HL-60 (cell line): Measurements from ENCODE around the gene SPOCK3.

Experiments used
- DNase-seq, 2 experiments: peaks; one replicate each; pipeline ENCODE4 v3.0.0-alpha.2; 2010 to 2020; ENCODE audit warnings: low read depth in 1 of 2, low spot score in 1 of 2
- H3K27ac ChIP-seq: fragments of 250-450 bp; sonication (Bioruptor Pico); replicated peaks from 2 replicates; pipeline ENCODE4 v1.5.1; 2020; ENCODE audit warnings: mild to moderate bottlenecking, moderate library complexity
- H3K27me3 ChIP-seq: fragments of 250-450 bp; sonication (Bioruptor Pico); 2 replicates; pipeline ENCODE4 v1.5.1; 2021; ENCODE audit warnings: mild to moderate bottlenecking, moderate library complexity; ENCODE audit not compliant: insufficient read depth, poor library complexity, severe bottlenecking
- H3K4me3 ChIP-seq: replicated peaks from 2 replicates; pipeline ENCODE4 v1.5.1; 2011; ENCODE audit warnings: mild to moderate bottlenecking, control low read depth, low read length; ENCODE audit not compliant: insufficient read depth
- CTCF ChIP-seq: IDR thresholded peaks from one replicate; pipeline ENCODE4 v1.5.1; 2011; ENCODE audit warnings: low read length, control low read depth, inconsistent platforms; ENCODE audit not compliant: insufficient read depth
- GABPA ChIP-seq: IDR thresholded peaks from 2 replicates; pipeline ENCODE4 v1.6.1; 2012; ENCODE audit warnings: low read depth
- POLR2AphosphoS5 ChIP-seq: IDR thresholded peaks from 2 replicates; pipeline ENCODE4 v1.6.1; 2012; ENCODE audit warnings: low read depth
- REST ChIP-seq: IDR thresholded peaks from 2 replicates; pipeline ENCODE4 v1.6.1; 2012; ENCODE audit warnings: low read depth; ENCODE audit not compliant: insufficient replicate concordance
- SPI1 ChIP-seq: IDR thresholded peaks from 2 replicates; pipeline ENCODE4 v1.6.1; 2012; ENCODE audit warnings: low read depth, mild to moderate bottlenecking, borderline replicate concordance

Gene SPOCK3

GRCh38 chr4:166913926-166914325, 320.4 kb downstream of the SPOCK3 start:
- TF ChIP-seq REST (no peak), SPI1 (no peak), POLR2AphosphoS5 (no peak), CTCF (no peak), GABPA (no peak)
- no peak for DNase-seq
- Histone ChIP-seq H3K4me3 (no peak overlapping the region), H3K27me3 (no peaks in the 10 kb centered on the region), H3K27ac (no peak overlapping the region)

GRCh38 chr4:166903408-166903807, 330.9 kb downstream of the SPOCK3 start:
- H3K4me3 ChIP-seq: no peak overlapping the region
- no peaks in the 10 kb centered on the region for H3K27me3 ChIP-seq
- no peak for DNase-seq
- no peak for TF ChIP-seq GABPA
- no peak for TF ChIP-seq POLR2AphosphoS5
- TF ChIP-seq REST: no peak
- no peak for TF ChIP-seq SPI1
- no peak for TF ChIP-seq CTCF
- no peak overlapping the region for H3K27ac ChIP-seq

GRCh38 chr4:166902941-166903340, 331.4 kb downstream of the SPOCK3 start:
- Histone ChIP-seq H3K27ac (no peak overlapping the region), H3K4me3 (no peak overlapping the region), H3K27me3 (no peaks in the 10 kb centered on the region)
- TF ChIP-seq CTCF: no peak
- TF ChIP-seq POLR2AphosphoS5: no peak
- TF ChIP-seq GABPA: no peak
- TF ChIP-seq SPI1: no peak
- no peak for TF ChIP-seq REST
- no peak for DNase-seq
